Activated CD8-positive, alpha-beta memory T cell treated with anti-CD3 and anti-CD28 coated beads, Interleukin-2, amount 50 U/mL, for 48 hours (primary cell): ENCODE measurements around the gene OCIAD2.
"Not testable (repeated sequence)": the region's sequence is repeated elsewhere in the genome, so short reads cannot be mapped to it uniquely, and the experiment has no call there.

Experiments used
- DNase-seq: peaks from one replicate; pipeline ENCODE4 v3.0.0-alpha.2; 2020

The OCIAD2 gene

DNA sequence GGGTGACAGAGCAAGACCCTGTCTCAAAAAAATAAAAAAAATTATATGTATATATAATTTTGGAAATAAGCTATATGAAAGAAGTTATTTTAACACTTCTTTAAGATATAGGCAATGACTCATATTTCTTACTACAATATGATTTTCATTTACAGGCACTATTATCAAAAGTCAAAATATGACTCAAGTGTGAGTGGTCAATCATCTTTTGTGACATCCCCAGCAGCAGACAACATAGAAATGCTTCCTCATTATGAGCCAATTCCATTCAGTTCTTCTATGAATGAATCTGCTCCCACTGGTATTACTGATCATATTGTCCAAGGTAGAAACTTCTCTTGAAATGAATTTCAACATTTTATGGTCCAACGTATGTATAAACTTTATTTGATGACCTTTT lies 54.9 kb downstream of the OCIAD2 start:
- DNase-seq, result no peak

DNA sequence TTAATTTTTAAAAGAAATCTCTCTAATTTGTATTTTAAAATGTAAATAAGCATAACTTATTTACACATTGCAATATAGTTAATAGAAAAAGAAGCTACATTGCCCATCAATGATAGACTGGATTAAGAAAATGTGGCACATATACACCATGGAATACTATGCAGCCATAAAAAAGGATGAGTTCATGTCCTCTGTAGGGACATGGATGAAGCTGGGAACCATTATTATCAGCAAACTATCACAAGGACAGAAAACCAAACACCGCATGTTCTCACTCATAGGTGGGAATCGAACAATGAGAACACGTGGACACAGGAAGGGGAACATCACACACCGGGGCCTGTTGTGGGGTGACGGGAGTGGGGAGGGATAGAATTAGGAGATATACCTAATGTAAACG lies 57.8 kb downstream of the OCIAD2 start:
- DNase-seq, result not testable (repeated sequence)

DNA sequence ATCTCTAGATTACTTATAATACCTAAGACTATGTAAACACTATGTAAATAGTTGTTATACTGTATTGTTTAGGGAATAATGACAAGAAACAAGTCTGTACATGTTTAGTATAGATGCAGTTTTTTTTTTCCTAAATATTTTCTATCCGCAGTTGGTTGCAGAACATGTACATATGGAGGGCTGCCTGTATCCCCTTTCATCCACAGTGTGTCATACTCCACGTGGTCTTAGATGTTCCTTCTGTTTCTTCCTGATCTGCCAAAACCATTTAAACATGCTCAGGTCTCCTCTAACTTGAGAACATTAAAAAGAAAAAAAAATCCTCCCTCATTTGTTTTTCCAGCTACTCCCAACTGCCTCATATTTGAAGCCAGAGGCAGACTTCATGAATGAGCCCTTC lies 61.7 kb downstream of the OCIAD2 start:
- no peak for DNase-seq

DNA sequence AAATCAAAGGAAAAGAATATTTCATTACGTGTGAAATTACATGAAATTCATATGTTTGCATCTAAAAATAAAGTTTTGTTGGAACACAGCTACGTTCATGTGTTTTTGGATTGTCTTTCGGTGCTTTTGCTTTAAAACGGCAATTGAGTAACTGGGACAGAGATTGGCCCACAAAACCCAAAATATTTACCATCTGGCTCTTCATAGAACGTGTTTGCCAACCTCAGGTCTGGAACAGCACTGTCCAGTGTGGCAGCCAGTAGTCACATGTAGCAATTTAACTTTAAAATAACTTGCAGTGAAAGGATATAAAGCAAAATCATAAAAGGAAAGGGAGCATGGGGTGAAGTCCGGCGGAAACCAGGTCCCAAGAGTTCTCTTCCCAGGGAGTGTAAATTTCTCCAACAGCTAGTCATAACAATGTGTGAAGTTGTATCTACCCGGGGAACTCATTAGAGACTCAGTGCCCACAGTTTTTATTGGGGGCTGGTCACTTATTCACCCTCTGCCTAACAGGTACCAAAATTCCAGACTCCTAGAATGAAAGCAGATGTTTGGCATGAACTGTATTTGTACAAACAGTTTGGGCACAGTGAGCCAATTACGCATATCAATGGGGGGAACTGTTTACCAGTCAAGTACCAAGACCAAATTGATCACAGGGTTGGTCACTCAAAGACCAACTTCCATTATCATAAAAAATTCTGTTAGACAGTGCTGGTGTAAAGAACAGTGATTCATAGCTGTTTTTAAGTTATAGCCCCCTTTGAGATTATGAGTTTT lies 65.3 kb downstream of the OCIAD2 start:
- no peak for DNase-seq

DNA sequence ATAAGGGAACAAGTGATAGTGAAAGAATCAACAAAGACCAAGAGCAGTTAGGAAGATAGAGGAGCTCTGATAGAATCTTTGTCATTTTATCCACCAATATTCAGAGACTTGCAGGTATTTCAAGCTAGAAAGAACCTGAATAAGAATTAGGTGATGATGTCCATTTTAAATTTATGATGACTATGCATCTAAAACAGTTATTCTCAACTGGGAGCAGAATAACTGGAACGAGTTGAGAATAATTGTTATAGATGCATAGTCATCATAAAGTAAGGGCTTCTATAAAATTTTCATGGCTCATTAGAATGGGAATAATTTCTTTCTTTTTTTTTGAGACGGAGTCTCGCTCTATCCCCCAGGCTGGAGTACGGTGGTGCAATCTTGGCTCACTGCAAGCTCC lies 69.9 kb downstream of the OCIAD2 start:
- no peak for DNase-seq
